Measurements from ENCODE around the gene CAPS2. TPM values are rescaled to one million over a fixed set of nuclear protein-coding genes. Genes with fewer than 3 reads are reported as not detected.
"Not testable (repeated sequence)": the region's sequence is repeated elsewhere in the genome, so short reads cannot be mapped to it uniquely, and the experiment has no call there.

Gene CAPS2
- total and polyA plus RNA-seq, 12 donors, result 1.4 to 16.0 (median 12.6) TPM

- DNase-seq, result no peak
These were observed 20.3 kb upstream of the CAPS2 start for GRCh38 chr12:75350413-75350812.

GRCh38 chr12:75349946-75350345 lies 19.8 kb upstream of the CAPS2 start:
- DNase-seq, result no peak
- intact Hi-C loops (cut with DNase I), result no loop called here
- Histone ChIP-seq H3K27me3 (no peaks in the 10 kb centered on the region), H3K27ac (no peak overlapping the region), H3K4me1 (no peaks in the 10 kb centered on the region), H3K4me3 (no peak overlapping the region), H3K9me3 (peaks cover 0 to 28% (median 5%) of the 10 kb centered on the region in 11 donors), H3K36me3 (no peaks in the 10 kb centered on the region)
- no peak for ATAC-seq
- TF ChIP-seq CTCF (IDR thresholded peaks at IDR 0.05), result no peak
- 81 to 91% methylated on average over 4 of the region's 4 CpGs for WGBS, 2 donors

More at GRCh38 chr12:75350413-75350812, 20.3 kb upstream of the CAPS2 start:
- no peak for ATAC-seq
- WGBS, 2 donors, result 82 to 83% methylated on average over 2 of the region's 2 CpGs
- Histone ChIP-seq H3K27ac (no peak overlapping the region), H3K27me3 (no peaks in the 10 kb centered on the region), H3K36me3 (no peaks in the 10 kb centered on the region), H3K4me1 (no peaks in the 10 kb centered on the region), H3K9me3 (peaks cover 0 to 33% (median 9%) of the 10 kb centered on the region in 11 donors), H3K4me3 (no peak overlapping the region)
- no peak for TF ChIP-seq CTCF (IDR thresholded peaks at IDR 0.05)
- intact Hi-C loops (cut with DNase I), result no loop called here

GRCh38 chr12:75346215-75346614 lies 16.1 kb upstream of the CAPS2 start:
- H3K9me3 ChIP-seq; H3K27ac ChIP-seq; DNase-seq; H3K4me3 ChIP-seq; intact Hi-C loops (cut with DNase I); ATAC-seq; H3K4me1 ChIP-seq; H3K27me3 ChIP-seq; H3K36me3 ChIP-seq: not testable (repeated sequence)
- WGBS, 2 donors, result 90 to 94% methylated on average over 6 of the region's 6 CpGs

- WGBS, 2 donors, result 78 to 81% methylated on average over 2 of the region's 2 CpGs
- DNase-seq (no peak), ATAC-seq (no peak)
- H3K4me1 ChIP-seq, result no peaks in the 10 kb centered on the region
- intact Hi-C loops (cut with DNase I), result no loop called here
- H3K27ac ChIP-seq, result no peak overlapping the region
- no peak for TF ChIP-seq CTCF (IDR thresholded peaks at IDR 0.05)
- H3K27me3 ChIP-seq, result no peaks in the 10 kb centered on the region
- H3K36me3 ChIP-seq, result no peaks in the 10 kb centered on the region
- no peak overlapping the region for H3K4me3 ChIP-seq
- no peaks in the 10 kb centered on the region for H3K9me3 ChIP-seq
These were observed 15.4 kb upstream of the CAPS2 start for GRCh38 chr12:75345531-75345930.

- TF ChIP-seq CTCF (IDR thresholded peaks at IDR 0.05), result no peak
- Histone ChIP-seq H3K4me3 (no peak overlapping the region), H3K36me3 (no peaks in the 10 kb centered on the region), H3K9me3 (no peaks in the 10 kb centered on the region), H3K27me3 (no peaks in the 10 kb centered on the region), H3K4me1 (no peaks in the 10 kb centered on the region), H3K27ac (no peak overlapping the region)
- WGBS, 2 donors, result 86 to 89% methylated on average over 5 of the region's 5 CpGs
- intact Hi-C loops (cut with DNase I), result no loop called here
- DNase-seq (no peak), ATAC-seq (no peak)
These were observed 11.7 kb upstream of the CAPS2 start for GRCh38 chr12:75341873-75342272.

All from heart right ventricle (tissue), 16 donors.